Neural cell (in vitro differentiated cells): ENCODE results near the gene SERINC5.

Experiments used
- CTCF ChIP-seq: fragments of 450-650 bp; IDR thresholded peaks from 2 replicates; pipeline ENCODE4 v1.5.1; 2014; ENCODE audit warnings: antibody characterized with exemption, mild to moderate bottlenecking, moderate library complexity; ENCODE audit not compliant: poor library complexity, severe bottlenecking
- POLR2AphosphoS5 ChIP-seq: IDR thresholded peaks from 2 replicates; pipeline ENCODE4 v1.6.1; 2012
- RAD21 ChIP-seq: fragments of 450-650 bp; conservative IDR thresholded peaks from 2 replicates; pipeline ENCODE4 v1.6.1; 2014; ENCODE audit warnings: antibody characterized with exemption, mild to moderate bottlenecking, moderate library complexity

- TF ChIP-seq CTCF, result no peak
- no peak for TF ChIP-seq RAD21
- no peak for TF ChIP-seq POLR2AphosphoS5
Measured at GRCh38 chr5:80154749-80155148, 101.1 kb downstream of the SERINC5 start.
